Endothelial cell of umbilical vein (primary cell): ENCODE data around the gene ATP13A5. TPM values are rescaled to one million over a fixed set of nuclear protein-coding genes. Genes with fewer than 3 reads are reported as not detected.

Source experiments
- BruUV-seq: library from RNA; stranded (reverse); fragments of 400-500 nt; replicated peaks from 2 replicates; lab custom pipeline; 2021; lab: Mats Ljungman, UMichigan
- CTCF ChIA-PET: fragments of 300-600, 350-600 bp; sonication (Branson Sonifier 250); formaldehyde crosslinking; loops from one replicate; lab custom pipeline; 2021; ENCODE audit warnings: antibody characterized with exemption, inconsistent platforms; lab: Charles Lee
- POLR2A ChIA-PET: fragments of 300-600, 350-600 bp; sonication (Branson Sonifier 250); formaldehyde crosslinking; loops from one replicate; lab custom pipeline; 2021; ENCODE audit warnings: antibody characterized with exemption, inconsistent platforms; lab: Charles Lee
- DNase-seq: peaks from one replicate; pipeline ENCODE4 v3.0.0-alpha.2; 2011; ENCODE audit warnings: low read depth, low spot score
- FAIRE-seq: peaks from 2 replicates; lab custom pipeline; 2011; peaks lifted over from hg19 to GRCh38; lab: Jason Lieb, UNC
- H2AFZ ChIP-seq: 2 replicates; pipeline ENCODE4 v1.6.0; 2012; ENCODE audit warnings: low read depth, low read length, control low read depth, inconsistent platforms
- H3K27ac ChIP-seq: 2 replicates; pipeline ENCODE4 v1.5.1; 2011; ENCODE audit warnings: low read depth, mild to moderate bottlenecking, control low read depth, low read length, moderate library complexity; ENCODE audit not compliant: insufficient read depth
- H3K27me3 ChIP-seq, 2 experiments: 2 replicates each; pipeline versions ENCODE4 v1.6.0 to v1.6.1; 2011; ENCODE audit warnings: low read length in 2 of 2, mixed read lengths in 1 of 2; ENCODE audit not compliant: control insufficient read depth in 2 of 2, insufficient read depth in 2 of 2
- H3K36me3 ChIP-seq, 2 experiments: 2 replicates in 1 of 2; 3 replicates in 1 of 2; pipeline ENCODE4 v1.5.1; 2011; ENCODE audit warnings: low read length in 2 of 2, mild to moderate bottlenecking in 1 of 2, moderate library complexity in 1 of 2; ENCODE audit not compliant: control insufficient read depth in 2 of 2, insufficient read depth in 2 of 2; ENCODE audit errors: extremely low read depth in 1 of 2
- H3K4me1 ChIP-seq: 3 replicates; pipeline ENCODE4 v1.5.1; 2011; ENCODE audit warnings: mild to moderate bottlenecking, low read length; ENCODE audit not compliant: control insufficient read depth, insufficient read depth; ENCODE audit errors: extremely low read depth
- H3K4me2 ChIP-seq: 2 replicates; pipeline ENCODE4 v1.6.1; 2011; ENCODE audit warnings: low read length, control low read depth, mixed read lengths; ENCODE audit not compliant: insufficient read depth
- H3K4me3 ChIP-seq, 3 experiments: fragments of 200-600 bp in 1 of 3; sonication (generic), shearing (Covaris generic) in 1 of 3; replicated peaks in 1 of 3; 2 replicates each; pipeline ENCODE4 v1.5.1; 2011 to 2016; ENCODE audit warnings: control low read depth in 3 of 3, low read length in 3 of 3, mild to moderate bottlenecking in 2 of 3, inconsistent platforms in 1 of 3, low read depth in 1 of 3, moderate library complexity in 1 of 3; ENCODE audit not compliant: insufficient read depth in 1 of 3
- H3K79me2 ChIP-seq: 2 replicates; pipeline ENCODE4 v1.6.0; 2012; ENCODE audit warnings: low read length, inconsistent platforms; ENCODE audit not compliant: control insufficient read depth, insufficient read depth
- H3K9ac ChIP-seq: replicated peaks from 2 replicates; pipeline ENCODE3; 2011; ENCODE audit warnings: low read length, control low read depth; ENCODE audit not compliant: insufficient read depth; ENCODE audit errors: extremely low read depth
- H3K9me1 ChIP-seq: replicated peaks from 3 replicates; pipeline ENCODE4 v1.6.0; 2011; ENCODE audit warnings: mild to moderate bottlenecking, low read length; ENCODE audit not compliant: control insufficient read depth, insufficient read depth; ENCODE audit errors: extremely low read depth
- H3K9me3 ChIP-seq: replicated peaks from 2 replicates; pipeline ENCODE4 v1.5.1; 2012; ENCODE audit warnings: low read length, inconsistent platforms; ENCODE audit not compliant: control insufficient read depth, insufficient read depth
- H4K20me1 ChIP-seq: replicated peaks from 2 replicates; pipeline ENCODE3; 2011; ENCODE audit warnings: mild to moderate bottlenecking, low read length; ENCODE audit not compliant: control insufficient read depth, insufficient read depth; ENCODE audit errors: extremely low read depth
- CTCF ChIP-seq, 2 donors: IDR thresholded peaks; 1 replicate in 1 of 2; 2 replicates in 1 of 2; pipeline ENCODE4 v1.5.1; 2011; ENCODE audit warnings: low read length in 2 of 2, mild to moderate bottlenecking in 2 of 2, moderate library complexity in 2 of 2, control low read depth in 1 of 2, inconsistent platforms in 1 of 2, low read depth in 1 of 2; ENCODE audit not compliant: insufficient read depth in 1 of 2; ENCODE audit errors: extremely low read depth in 1 of 2
- EZH2 ChIP-seq: IDR thresholded peaks from 2 replicates; pipeline ENCODE4 v1.6.1; 2012; ENCODE audit warnings: borderline replicate concordance, low read depth, mild to moderate bottlenecking, moderate library complexity, low read length, inconsistent platforms; ENCODE audit not compliant: severe bottlenecking
- FOS ChIP-seq: IDR thresholded peaks from 2 replicates; pipeline ENCODE4 v1.6.1; 2011; ENCODE audit warnings: mild to moderate bottlenecking, low read length, moderate library complexity, borderline replicate concordance; ENCODE audit not compliant: insufficient read depth
- GATA2 ChIP-seq: IDR thresholded peaks from 2 replicates; pipeline ENCODE4 v1.7.0; 2011; ENCODE audit warnings: low read depth, mild to moderate bottlenecking, moderate library complexity, mixed read lengths, low read length; ENCODE audit not compliant: insufficient read length, insufficient read depth
- JUN ChIP-seq: IDR thresholded peaks from 2 replicates; pipeline ENCODE4 v1.6.1; 2011; ENCODE audit warnings: borderline replicate concordance, low read depth; ENCODE audit not compliant: insufficient read length, insufficient read depth
- MAX ChIP-seq: IDR thresholded peaks from 2 replicates; pipeline ENCODE4 v1.6.1; 2011; ENCODE audit not compliant: insufficient read depth, insufficient read length
- MYC ChIP-seq: IDR thresholded peaks from one replicate; pipeline ENCODE4 v1.6.1; 2011; ENCODE audit warnings: mild to moderate bottlenecking, low read depth, low read length
- POLR2AphosphoS5 ChIP-seq: IDR thresholded peaks from 2 replicates; pipeline ENCODE4 v1.6.1; 2012; ENCODE audit warnings: low read depth, mild to moderate bottlenecking, control low read depth, low read length, moderate library complexity; ENCODE audit not compliant: insufficient read depth
- dilution Hi-C: fragments of 300-500 bp; cut with MboI; formaldehyde crosslinking; loops from one replicate; pipeline ENCODE4 v1.15.0; 2019; ENCODE audit warnings: low sequenced_read_pairs; ENCODE audit not compliant: extremely low pct_ligation_motif_present
- intact Hi-C: fragments of 100-400 bp; cut with micrococcal nuclease; formaldehyde crosslinking; loops from one replicate; pipeline ENCODE4 v1.10.0; 2022
- polyA plus RNA-seq, 4 experiments: library from polyadenylated mRNA; depleted of rRNA in 3 of 4; stranded (reverse) in 3 of 4; unstranded in 1 of 4; fragments of >200 nt; gene quantifications; 2 replicates each; pipeline versions ENCODE4 v1.2.1 to v1.2.3, GENCODE V29; 2011 to 2012; ENCODE audit warnings: missing spikeins in 1 of 4
- total RNA-seq: library from RNA; stranded (reverse); gene quantifications from 2 replicates; pipeline ENCODE4 v1.2.3, GENCODE V29; 2021

The ATP13A5 gene
- total and polyA plus RNA-seq, 2 donors (not counting 3 experiments of a cell fraction or from before 2014, with no cell fraction given): not detected

- Histone ChIP-seq H3K4me1 (no peaks in the 10 kb centered on the region), H3K79me2 (no peaks in the 10 kb centered on the region), H3K9me3 (no peaks in the 10 kb centered on the region), H3K36me3 (no peaks in the 10 kb centered on the region), H3K9me1 (no peaks in the 10 kb centered on the region), H3K9ac (no peak overlapping the region), H3K27me3 (no peaks in the 10 kb centered on the region), H3K4me2 (no peak overlapping the region), H2AFZ (no peak overlapping the region), H3K27ac (no peak overlapping the region), H4K20me1 (no peaks in the 10 kb centered on the region), H3K4me3 (no peak overlapping the region)
- TF ChIP-seq FOS (no peak), EZH2 (no peak), GATA2 (no peak), POLR2AphosphoS5 (no peak), MAX (no peak), CTCF (IDR thresholded peaks at IDR 0.05; ENCODE audit: extremely low read depth in 1 of 2, insufficient read depth in 1 of 2, low read depth in 1 of 2, low read length in 2 of 2) (no peak), MYC (no peak), JUN (no peak)
- intact Hi-C loops: no loop called here
- dilution Hi-C loops: no loop called here
- FAIRE-seq (no peak), DNase-seq (no peak)
- ChIA-PET POLR2A (no interaction called here), CTCF (no interaction called here)
- BruUV-seq: no TSS peak
Observed at GRCh38 chr3:193347521-193348501, 30.7 kb downstream of the ATP13A5 start.
